Measurements from ENCODE around the gene VMP1. TPM values are rescaled to one million over a fixed set of nuclear protein-coding genes. Genes with fewer than 3 reads are reported as not detected.

The VMP1 gene
- total RNA-seq, 1 experiment from 2014 or later = 281 TPM

DNA sequence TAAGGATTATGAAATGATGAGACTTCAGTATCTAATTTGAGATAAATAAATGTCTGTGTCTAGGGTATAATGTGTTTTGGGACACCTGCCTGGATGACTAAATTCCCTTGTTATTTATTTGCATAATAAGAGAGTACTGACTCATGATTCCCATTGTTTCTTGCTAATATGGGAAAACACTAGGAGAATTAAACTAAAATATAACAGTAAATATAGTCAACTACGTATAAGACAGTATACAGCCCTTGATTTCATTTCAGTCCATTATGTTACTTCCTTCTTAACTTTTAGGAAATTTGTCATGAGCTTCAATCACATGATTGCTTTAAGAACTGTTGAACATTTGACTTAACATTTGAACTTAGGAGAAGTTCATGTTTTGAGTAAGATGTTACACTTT, 62.4 kb downstream of the VMP1 start:
- intact Hi-C loops (cut with micrococcal nuclease; ENCODE audit: unreplicated experiment) = no loop called here

DNA sequence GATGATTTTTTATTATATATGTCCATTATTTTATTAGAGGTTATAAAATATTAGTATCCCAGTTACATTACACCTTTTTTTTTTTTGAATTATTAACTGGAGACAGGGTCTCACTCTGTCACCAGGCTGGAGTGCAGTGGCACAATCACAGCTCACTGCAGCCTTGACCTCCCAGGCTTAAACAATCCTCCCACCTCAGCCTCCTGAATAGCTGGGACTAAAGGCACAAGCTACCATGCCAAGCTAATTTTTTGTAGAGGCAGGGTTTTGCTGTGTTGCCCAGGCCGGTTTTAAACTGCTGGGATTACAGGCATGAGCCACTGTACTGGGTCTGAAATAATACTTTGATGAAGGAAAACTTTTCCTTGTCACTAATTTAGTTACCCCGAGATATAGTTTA, 63.6 kb downstream of the VMP1 start:
- intact Hi-C loops (cut with micrococcal nuclease; ENCODE audit: unreplicated experiment) = no loop called here
- POLR2A ChIA-PET = no interaction called here
- CTCF ChIA-PET = no interaction called here

More for the DNA sequence above, 62.4 kb downstream of the VMP1 start:
- DNase-seq (ENCODE audit: low read depth, low spot score) (no peak), ATAC-seq (0 out of 2 replicates have a peak, but pooled peaks have one; percentile 26)
- H3K9me3 ChIP-seq (ENCODE audit: control insufficient read depth, insufficient read depth, low read depth, low read length) = no peaks in the 10 kb centered on the region
- H3K27ac ChIP-seq (ENCODE audit: low read length) = peak overlapping the region; percentile 89; the same call in 1 of the 2 replicates
- H3K27me3 ChIP-seq (ENCODE audit: control insufficient read depth, insufficient read depth, low read length) = no peaks in the 10 kb centered on the region
- ChIA-PET CTCF (no interaction called here), POLR2A (interaction anchor here (0.6 kb wide), 1 partner anchor 104 kb away, joined by 13 read pairs; no protein-coding TSS in a partner anchor)
- peaks cover 20% of the 10 kb centered on the region for H3K36me3 ChIP-seq (ENCODE audit: control insufficient read depth, insufficient read depth, low read length)
- peaks cover 21% of the 10 kb centered on the region for H3K4me1 ChIP-seq (ENCODE audit: control insufficient read depth, insufficient read depth, low read length)
- TF ChIP-seq TCF7L2 (IDR thresholded peaks at IDR 0.05; ENCODE audit: low read depth, low read length) = no peak
- TF ChIP-seq, protein P1, sequence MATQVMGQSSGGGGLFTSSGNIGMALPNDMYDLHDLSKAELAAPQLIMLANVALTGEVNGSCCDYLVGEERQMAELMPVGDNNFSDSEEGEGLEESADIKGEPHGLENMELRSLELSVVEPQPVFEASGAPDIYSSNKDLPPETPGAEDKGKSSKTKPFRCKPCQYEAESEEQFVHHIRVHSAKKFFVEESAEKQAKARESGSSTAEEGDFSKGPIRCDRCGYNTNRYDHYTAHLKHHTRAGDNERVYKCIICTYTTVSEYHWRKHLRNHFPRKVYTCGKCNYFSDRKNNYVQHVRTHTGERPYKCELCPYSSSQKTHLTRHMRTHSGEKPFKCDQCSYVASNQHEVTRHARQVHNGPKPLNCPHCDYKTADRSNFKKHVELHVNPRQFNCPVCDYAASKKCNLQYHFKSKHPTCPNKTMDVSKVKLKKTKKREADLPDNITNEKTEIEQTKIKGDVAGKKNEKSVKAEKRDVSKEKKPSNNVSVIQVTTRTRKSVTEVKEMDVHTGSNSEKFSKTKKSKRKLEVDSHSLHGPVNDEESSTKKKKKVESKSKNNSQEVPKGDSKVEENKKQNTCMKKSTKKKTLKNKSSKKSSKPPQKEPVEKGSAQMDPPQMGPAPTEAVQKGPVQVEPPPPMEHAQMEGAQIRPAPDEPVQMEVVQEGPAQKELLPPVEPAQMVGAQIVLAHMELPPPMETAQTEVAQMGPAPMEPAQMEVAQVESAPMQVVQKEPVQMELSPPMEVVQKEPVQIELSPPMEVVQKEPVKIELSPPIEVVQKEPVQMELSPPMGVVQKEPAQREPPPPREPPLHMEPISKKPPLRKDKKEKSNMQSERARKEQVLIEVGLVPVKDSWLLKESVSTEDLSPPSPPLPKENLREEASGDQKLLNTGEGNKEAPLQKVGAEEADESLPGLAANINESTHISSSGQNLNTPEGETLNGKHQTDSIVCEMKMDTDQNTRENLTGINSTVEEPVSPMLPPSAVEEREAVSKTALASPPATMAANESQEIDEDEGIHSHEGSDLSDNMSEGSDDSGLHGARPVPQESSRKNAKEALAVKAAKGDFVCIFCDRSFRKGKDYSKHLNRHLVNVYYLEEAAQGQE (IDR thresholded peaks at IDR 0.05; ENCODE audit: insufficient read depth in 1 of 2, low read depth in 2 of 2, low read length in 1 of 2) = no peak
- no peak for TF ChIP-seq POLR2AphosphoS5 (IDR thresholded peaks at IDR 0.05; ENCODE audit: low read depth, low read length)
- TF ChIP-seq, protein P2, sequence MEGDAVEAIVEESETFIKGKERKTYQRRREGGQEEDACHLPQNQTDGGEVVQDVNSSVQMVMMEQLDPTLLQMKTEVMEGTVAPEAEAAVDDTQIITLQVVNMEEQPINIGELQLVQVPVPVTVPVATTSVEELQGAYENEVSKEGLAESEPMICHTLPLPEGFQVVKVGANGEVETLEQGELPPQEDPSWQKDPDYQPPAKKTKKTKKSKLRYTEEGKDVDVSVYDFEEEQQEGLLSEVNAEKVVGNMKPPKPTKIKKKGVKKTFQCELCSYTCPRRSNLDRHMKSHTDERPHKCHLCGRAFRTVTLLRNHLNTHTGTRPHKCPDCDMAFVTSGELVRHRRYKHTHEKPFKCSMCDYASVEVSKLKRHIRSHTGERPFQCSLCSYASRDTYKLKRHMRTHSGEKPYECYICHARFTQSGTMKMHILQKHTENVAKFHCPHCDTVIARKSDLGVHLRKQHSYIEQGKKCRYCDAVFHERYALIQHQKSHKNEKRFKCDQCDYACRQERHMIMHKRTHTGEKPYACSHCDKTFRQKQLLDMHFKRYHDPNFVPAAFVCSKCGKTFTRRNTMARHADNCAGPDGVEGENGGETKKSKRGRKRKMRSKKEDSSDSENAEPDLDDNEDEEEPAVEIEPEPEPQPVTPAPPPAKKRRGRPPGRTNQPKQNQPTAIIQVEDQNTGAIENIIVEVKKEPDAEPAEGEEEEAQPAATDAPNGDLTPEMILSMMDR (IDR thresholded peaks at IDR 0.05) = no peak
- TF ChIP-seq SIN3A (IDR thresholded peaks at IDR 0.05; ENCODE audit: borderline replicate concordance, insufficient read depth, low read depth, low read length) = no peak
- in situ Hi-C loops (cut with HindIII; ENCODE audit: low pct_unique_long_range_greater_than_20kb, low sequenced_read_pairs) = no loop called here
- no TSS peak for BruUV-seq (replicated peaks)
- H3K4me3 ChIP-seq (ENCODE audit: low read depth in 2 of 2, low read length in 2 of 2) = no peak overlapping the region

More for the DNA sequence above, 63.6 kb downstream of the VMP1 start:
- Histone ChIP-seq H3K4me3 (ENCODE audit: low read depth in 2 of 2, low read length in 2 of 2) (no peak overlapping the region), H3K27ac (ENCODE audit: low read length) (peak overlapping the region; percentile 89), H3K36me3 (ENCODE audit: control insufficient read depth, insufficient read depth, low read length) (peaks cover 22% of the 10 kb centered on the region), H3K9me3 (ENCODE audit: control insufficient read depth, insufficient read depth, low read depth, low read length) (no peaks in the 10 kb centered on the region), H3K4me1 (ENCODE audit: control insufficient read depth, insufficient read depth, low read length) (peaks cover 19% of the 10 kb centered on the region), H3K27me3 (ENCODE audit: control insufficient read depth, insufficient read depth, low read length) (no peaks in the 10 kb centered on the region)
- no peak for ATAC-seq
- no peak for DNase-seq (ENCODE audit: low read depth, low spot score)
- in situ Hi-C loops (cut with HindIII; ENCODE audit: low pct_unique_long_range_greater_than_20kb, low sequenced_read_pairs) = no loop called here
- no TSS peak for BruUV-seq (replicated peaks)
- TF ChIP-seq, protein P2 (IDR thresholded peaks at IDR 0.05) = no peak
- TF ChIP-seq, protein P1 (IDR thresholded peaks at IDR 0.05; ENCODE audit: insufficient read depth in 1 of 2, low read depth in 2 of 2, low read length in 1 of 2) = no peak
- TF ChIP-seq TCF7L2 (IDR thresholded peaks at IDR 0.05; ENCODE audit: low read depth, low read length) (no peak), POLR2AphosphoS5 (IDR thresholded peaks at IDR 0.05; ENCODE audit: low read depth, low read length) (no peak), SIN3A (IDR thresholded peaks at IDR 0.05; ENCODE audit: borderline replicate concordance, insufficient read depth, low read depth, low read length) (no peak)
